H9 (cell line): ENCODE data around the gene DLG2. TPM values are rescaled to one million over a fixed set of nuclear protein-coding genes. Genes with fewer than 3 reads are reported as not detected.

ENCODE experiments used
- DNase-seq: peaks from one replicate; pipeline ENCODE4 v3.0.0-alpha.2; 2017
- H2AFZ ChIP-seq: one replicate; pipeline ENCODE4 v1.6.1; 2013; ENCODE audit warnings: mild to moderate bottlenecking, low read length, control low read depth, moderate library complexity
- H2AK5ac ChIP-seq: 2 replicates; pipeline ENCODE4 v1.6.1; 2013; ENCODE audit warnings: low read length, control low read depth, mixed read lengths; ENCODE audit not compliant: insufficient read length
- H2BK120ac ChIP-seq: one replicate; pipeline ENCODE4 v1.6.1; 2013; ENCODE audit warnings: low read depth, mild to moderate bottlenecking, low read length, control low read depth, inconsistent platforms; ENCODE audit not compliant: poor library complexity, severe bottlenecking
- H2BK12ac ChIP-seq: 2 replicates; pipeline ENCODE4 v1.6.1; 2013; ENCODE audit warnings: low read length, control low read depth, mixed read lengths, low read depth; ENCODE audit not compliant: insufficient read length
- H2BK15ac ChIP-seq: 2 replicates; pipeline ENCODE4 v1.6.1; 2013; ENCODE audit warnings: low read depth, low read length, control low read depth
- H2BK20ac ChIP-seq: one replicate; pipeline ENCODE4 v1.6.1; 2013; ENCODE audit warnings: low read depth, mild to moderate bottlenecking, low read length, control low read depth, inconsistent platforms; ENCODE audit not compliant: poor library complexity, severe bottlenecking
- H2BK5ac ChIP-seq: 2 replicates; pipeline ENCODE4 v1.6.1; 2013; ENCODE audit warnings: low read length, control low read depth, mixed read lengths; ENCODE audit not compliant: insufficient read length
- H3K14ac ChIP-seq: 2 replicates; pipeline ENCODE4 v1.6.1; 2013; ENCODE audit warnings: low read length, control low read depth; ENCODE audit not compliant: insufficient read depth
- H3K18ac ChIP-seq: 2 replicates; pipeline ENCODE4 v1.6.1; 2013; ENCODE audit warnings: low read depth, mild to moderate bottlenecking, mixed read lengths, low read length, control low read depth; ENCODE audit not compliant: insufficient read length
- H3K23ac ChIP-seq: 2 replicates; pipeline ENCODE4 v1.6.1; 2013; ENCODE audit warnings: low read length, control low read depth, mixed read lengths, low read depth; ENCODE audit not compliant: insufficient read length
- H3K23me2 ChIP-seq: 2 replicates; pipeline ENCODE4 v1.6.1; 2013; ENCODE audit warnings: low read depth, mild to moderate bottlenecking, mixed read lengths, low read length, control low read depth; ENCODE audit not compliant: insufficient read length, poor library complexity, severe bottlenecking
- H3K27ac ChIP-seq: 2 replicates; pipeline ENCODE4 v1.5.1; 2013; ENCODE audit warnings: low read length, control low read depth, mixed read lengths, low read depth; ENCODE audit not compliant: insufficient read length
- H3K27me3 ChIP-seq: 2 replicates; pipeline ENCODE4 v1.6.1; 2013; ENCODE audit warnings: low read length, control low read depth, inconsistent platforms; ENCODE audit not compliant: insufficient read depth
- H3K4ac ChIP-seq: 2 replicates; pipeline ENCODE4 v1.6.1; 2013; ENCODE audit warnings: low read depth, mild to moderate bottlenecking, control low read depth, inconsistent platforms, low read length, moderate library complexity
- H3K4me1 ChIP-seq: 2 replicates; pipeline ENCODE4 v1.6.1; 2013; ENCODE audit warnings: low read length, control low read depth, inconsistent platforms; ENCODE audit not compliant: insufficient read depth
- H3K4me2 ChIP-seq: 2 replicates; pipeline ENCODE4 v1.6.1; 2013; ENCODE audit warnings: low read length, control low read depth, mixed read lengths; ENCODE audit not compliant: insufficient read length, insufficient read depth
- H3K56ac ChIP-seq: 2 replicates; pipeline ENCODE4 v1.6.1; 2013; ENCODE audit warnings: low read depth, mild to moderate bottlenecking, mixed read lengths, low read length, control low read depth; ENCODE audit not compliant: insufficient read length
- H3K79me1 ChIP-seq: 2 replicates; pipeline ENCODE4 v1.6.1; 2013; ENCODE audit warnings: low read depth, mild to moderate bottlenecking, moderate library complexity, low read length, control low read depth, inconsistent platforms; ENCODE audit not compliant: insufficient read depth, poor library complexity, severe bottlenecking
- H3K79me2 ChIP-seq: 2 replicates; pipeline ENCODE4 v1.6.1; 2013; ENCODE audit warnings: low read length, control low read depth, inconsistent platforms; ENCODE audit not compliant: insufficient read depth
- H3K9ac ChIP-seq: 2 replicates; pipeline ENCODE4 v1.6.1; 2013; ENCODE audit warnings: low read length, control low read depth, mixed read lengths; ENCODE audit not compliant: insufficient read length; ENCODE audit errors: extremely low read depth
- H3K9me3 ChIP-seq: one replicate; pipeline ENCODE4 v1.6.1; 2013; ENCODE audit warnings: low read depth, low read length, inconsistent platforms; ENCODE audit not compliant: control insufficient read depth
- H3T11ph ChIP-seq: one replicate; pipeline ENCODE4 v1.6.1; 2013; ENCODE audit warnings: mild to moderate bottlenecking, low read length, control low read depth, inconsistent platforms
- H4K20me1 ChIP-seq: one replicate; pipeline ENCODE4 v1.6.1; 2013; ENCODE audit not compliant: control insufficient read depth, insufficient read length, insufficient read depth
- H4K5ac ChIP-seq: 2 replicates; pipeline ENCODE4 v1.6.1; 2013; ENCODE audit warnings: low read depth, mild to moderate bottlenecking, mixed read lengths, low read length, control low read depth; ENCODE audit not compliant: insufficient read length
- H4K8ac ChIP-seq: replicated peaks from 2 replicates; pipeline ENCODE4 v1.6.1; 2013; ENCODE audit warnings: low read length, control low read depth, mixed read lengths, low read depth; ENCODE audit not compliant: insufficient read length
- H4K91ac ChIP-seq: 2 replicates; pipeline ENCODE4 v1.6.1; 2013; ENCODE audit warnings: low read depth, mild to moderate bottlenecking, moderate library complexity, mixed read lengths, low read length, control low read depth; ENCODE audit not compliant: insufficient read length
- H3K27ac Mint-ChIP-seq, 3 experiments: 2 replicates in 2 of 3; 3 replicates in 1 of 3; pipeline ENCODE4 v1.8.0; 2020 to 2021; ENCODE audit warnings: mixed read lengths in 3 of 3, mild to moderate bottlenecking in 1 of 3, moderate library complexity in 1 of 3
- H3K27me3 Mint-ChIP-seq: 2 replicates; pipeline ENCODE4 v1.8.0; 2021; ENCODE audit warnings: low read depth, mild to moderate bottlenecking, moderate library complexity, mixed read lengths
- H3K36me3 Mint-ChIP-seq, 3 experiments: 2 replicates in 2 of 3; 3 replicates in 1 of 3; pipeline ENCODE4 v1.8.0; 2020 to 2021; ENCODE audit warnings: low read depth in 3 of 3, mixed read lengths in 3 of 3; ENCODE audit not compliant: insufficient read depth in 1 of 3
- H3K4me1 Mint-ChIP-seq, 2 experiments: 2 replicates each; pipeline ENCODE4 v1.8.0; 2020; ENCODE audit warnings: mixed read lengths in 2 of 2
- H3K4me3 Mint-ChIP-seq, 2 experiments: 2 replicates in 1 of 2; 3 replicates in 1 of 2; pipeline ENCODE4 v1.8.0; 2020 to 2021; ENCODE audit warnings: mild to moderate bottlenecking in 2 of 2, mixed read lengths in 2 of 2, moderate library complexity in 1 of 2
- H3K9me3 Mint-ChIP-seq, 2 experiments: 2 replicates in 1 of 2; 3 replicates in 1 of 2; pipeline ENCODE4 v1.8.0; 2020; ENCODE audit warnings: mild to moderate bottlenecking in 2 of 2, mixed read lengths in 2 of 2, moderate library complexity in 1 of 2
- CTCF ChIP-seq: fragments of 200-600 bp; sonication (generic); conservative IDR thresholded peaks from 3 replicates; pipeline ENCODE4 v1.8.0; 2021; ENCODE audit warnings: antibody characterized with exemption, mild to moderate bottlenecking
- total RNA-seq: library from RNA; stranded (reverse); gene quantifications from 2 replicates; pipeline ENCODE4 v1.2.1, GENCODE V29; 2021

Gene DLG2
- total RNA-seq, 1 experiment from 2014 or later: 8.0 TPM

GRCh38 chr11:84384731-84385130, 1242.4 kb downstream of the DLG2 start:
- Histone ChIP-seq H4K5ac (no peak overlapping the region), H3K4me2 (no peak overlapping the region), H3K4ac (no peak overlapping the region), H3K14ac (no peak overlapping the region), H2BK15ac (no peak overlapping the region), H4K91ac (no peak overlapping the region), H3K9me3 (no peaks in the 10 kb centered on the region), H3K23me2 (no peaks in the 10 kb centered on the region), H3T11ph (no peak overlapping the region), H3K9ac (no peak overlapping the region), H3K79me2 (no peaks in the 10 kb centered on the region), H2BK20ac (no peak overlapping the region), H3K18ac (no peak overlapping the region), H2AK5ac (no peak overlapping the region), H2BK12ac (no peak overlapping the region), H3K79me1 (no peaks in the 10 kb centered on the region), H3K4me1 (0 out of 2 replicates have a peak, but pooled peaks cover 3% of the 10 kb centered on the region), H3K27ac (no peak overlapping the region), H3K27me3 (no peaks in the 10 kb centered on the region), H2BK120ac (no peak overlapping the region), H4K20me1 (no peaks in the 10 kb centered on the region), H2AFZ (no peak overlapping the region), H2BK5ac (no peak overlapping the region), H3K23ac (no peak overlapping the region), H4K8ac (no peak overlapping the region), H3K56ac (no peak overlapping the region)
- TF ChIP-seq CTCF: peak; percentile 82
- no peak overlapping the region for H3K27ac Mint-ChIP-seq
- no peaks in the 10 kb centered on the region for H3K36me3 Mint-ChIP-seq
- H3K4me1 Mint-ChIP-seq: peaks cover 0 to 3% of the 10 kb centered on the region in 2 experiments; a peak in 1 of 4 replicates
- no peaks in the 10 kb centered on the region for H3K27me3 Mint-ChIP-seq
- H3K9me3 Mint-ChIP-seq: no peaks in the 10 kb centered on the region
- peak; percentile 42 for DNase-seq
- no peak overlapping the region for H3K4me3 Mint-ChIP-seq
